ENCODE measurements around the gene SEMA4D.

DNA sequence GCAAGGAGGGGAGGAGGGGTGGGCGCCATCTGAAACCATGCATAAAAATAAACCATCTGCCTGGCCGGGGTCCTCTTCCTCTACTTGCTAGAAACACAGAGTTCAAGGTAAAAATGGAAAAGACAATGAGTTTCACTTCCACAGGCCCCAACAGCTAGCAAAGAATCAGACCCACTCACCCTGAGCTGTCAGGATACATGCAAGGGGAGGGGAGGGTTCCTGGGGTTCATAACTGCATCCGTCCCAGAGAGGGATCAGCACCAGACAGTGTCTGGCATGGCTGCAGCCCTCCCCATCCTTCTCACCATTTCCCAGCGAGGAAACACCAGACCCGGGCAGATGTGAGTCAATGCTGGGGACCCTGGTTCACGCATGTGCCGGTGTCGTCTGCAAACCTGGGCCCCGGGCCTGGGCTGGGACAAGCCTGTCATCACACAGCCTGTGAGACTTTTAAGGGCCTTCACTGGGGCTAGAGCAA is 55.4 kb downstream of the SEMA4D start:
- TF ChIP-seq POLR2A (IDR thresholded peaks at IDR 0.05) (no peak), CTCF (IDR thresholded peaks at IDR 0.05) (no peak)
